HG03457 (cell line): ENCODE measurements around the gene CPSF4L.

Experiments
- ATAC-seq: cut with Tn5 transposase; IDR thresholded peaks from one replicate; pipeline ENCODE4 v1.9.1; 2021; ENCODE audit warnings: moderate number of reproducible peaks; ENCODE audit not compliant: unreplicated experiment

The CPSF4L gene

GRCh38 chr17:73237714-73238113, 24.0 kb downstream of the CPSF4L start:
- no peak for ATAC-seq

- ATAC-seq: no peak
Measured at GRCh38 chr17:73234736-73235135, 26.9 kb downstream of the CPSF4L start.

GRCh38 chr17:73232587-73233373, 28.9 kb downstream of the CPSF4L start:
- peak; percentile 19 for ATAC-seq

GRCh38 chr17:73231841-73232586, 29.7 kb downstream of the CPSF4L start:
- ATAC-seq: peak; percentile 59

GRCh38 chr17:73231395-73231794, 30.3 kb downstream of the CPSF4L start:
- ATAC-seq: no peak

GRCh38 chr17:73230088-73230487, 31.6 kb downstream of the CPSF4L start:
- no peak for ATAC-seq

- ATAC-seq: no peak
Measured at GRCh38 chr17:73228748-73229236, 32.9 kb downstream of the CPSF4L start.

- no peak for ATAC-seq
Measured at GRCh38 chr17:73227944-73228343, 33.7 kb downstream of the CPSF4L start.

- ATAC-seq: no peak
Measured at GRCh38 chr17:73227379-73227778, 34.3 kb downstream of the CPSF4L start.

- no peak for ATAC-seq
Measured at GRCh38 chr17:73226556-73227172, 35.0 kb downstream of the CPSF4L start.

- ATAC-seq: no peak
Measured at GRCh38 chr17:73224663-73225305, 36.9 kb downstream of the CPSF4L start.

- ATAC-seq: no peak
Measured at GRCh38 chr17:73224237-73224636, 37.4 kb downstream of the CPSF4L start.

GRCh38 chr17:73223626-73224230, 38.0 kb downstream of the CPSF4L start:
- ATAC-seq: no peak

- no peak for ATAC-seq
Measured at GRCh38 chr17:73215447-73215846, 46.2 kb downstream of the CPSF4L start.

- no peak for ATAC-seq
Measured at GRCh38 chr17:73214851-73215250, 46.8 kb downstream of the CPSF4L start.

GRCh38 chr17:73214008-73214407, 47.7 kb downstream of the CPSF4L start:
- no peak for ATAC-seq

- no peak for ATAC-seq
Measured at GRCh38 chr17:73211745-73212144, 49.9 kb downstream of the CPSF4L start.

- ATAC-seq: no peak
Measured at GRCh38 chr17:73210002-73210678, 51.5 kb downstream of the CPSF4L start.

GRCh38 chr17:73209436-73209835, 52.2 kb downstream of the CPSF4L start:
- no peak for ATAC-seq

- no peak for ATAC-seq
Measured at GRCh38 chr17:73208139-73208827, 53.4 kb downstream of the CPSF4L start.
